ENCODE data around the gene LRATD1.
"Not testable (repeated sequence)": the region's sequence is repeated elsewhere in the genome, so short reads cannot be mapped to it uniquely, and the experiment has no call there.

LRATD1 gene

GRCh38 chr2:14632133-14632936, at the start of gene LRATD1:
LRATD1 (plus strand) TSS chr2:14632717; CDS start chr2:14633980, 1,263 bp downstream.
- DNase-seq = peak; percentile 96

GRCh38 chr2:14583059-14583458, 49.5 kb upstream of the LRATD1 start:
- DNase-seq = no peak

GRCh38 chr2:14583802-14584201, 48.7 kb upstream of the LRATD1 start:
- no peak for DNase-seq

GRCh38 chr2:14587119-14587518, 45.4 kb upstream of the LRATD1 start:
- DNase-seq = no peak

GRCh38 chr2:14601156-14601770, 31.3 kb upstream of the LRATD1 start:
- no peak for DNase-seq

- DNase-seq = no peak
Measured at GRCh38 chr2:14602309-14602708, 30.2 kb upstream of the LRATD1 start.

GRCh38 chr2:14603676-14604075, 28.8 kb upstream of the LRATD1 start:
- no peak for DNase-seq

- DNase-seq = no peak
Measured at GRCh38 chr2:14608245-14608644, 24.3 kb upstream of the LRATD1 start.

- DNase-seq = no peak
Measured at GRCh38 chr2:14614017-14614416, 18.5 kb upstream of the LRATD1 start.

- no peak for DNase-seq
Measured at GRCh38 chr2:14615121-14615520, 17.4 kb upstream of the LRATD1 start.

GRCh38 chr2:14615760-14616159, 16.8 kb upstream of the LRATD1 start:
- DNase-seq = no peak

- DNase-seq = no peak
Measured at GRCh38 chr2:14616342-14616741, 16.2 kb upstream of the LRATD1 start.

GRCh38 chr2:14616950-14617349, 15.6 kb upstream of the LRATD1 start:
- DNase-seq = no peak

- DNase-seq = no peak
Measured at GRCh38 chr2:14619441-14619840, 13.1 kb upstream of the LRATD1 start.

GRCh38 chr2:14621114-14621513, 11.4 kb upstream of the LRATD1 start:
- DNase-seq = no peak

- no peak for DNase-seq
Measured at GRCh38 chr2:14621906-14622549, 10.5 kb upstream of the LRATD1 start.

GRCh38 chr2:14622550-14622939, 10.0 kb upstream of the LRATD1 start:
- not testable (repeated sequence) for DNase-seq

GRCh38 chr2:14623237-14623636, 9.3 kb upstream of the LRATD1 start:
- no peak for DNase-seq

GRCh38 chr2:14626873-14627272, 5.6 kb upstream of the LRATD1 start:
- DNase-seq = no peak

GRCh38 chr2:14628901-14629300, 3.6 kb upstream of the LRATD1 start:
- peak; percentile 56 for DNase-seq

- DNase-seq = no peak
Measured at GRCh38 chr2:14631406-14632040, 994 bp upstream of the LRATD1 start.

- DNase-seq = no peak
Measured at GRCh38 chr2:14633061-14633460, 544 bp downstream of the LRATD1 start.

GRCh38 chr2:14633461-14634181, 1.1 kb downstream of the LRATD1 start:
- peak; percentile 63 for DNase-seq
